ENCODE data around the gene GSK3A. TPM values are rescaled to one million over a fixed set of nuclear protein-coding genes. Genes with fewer than 3 reads are reported as not detected.

GSK3A gene
- total and polyA plus RNA-seq, 2 of the 4 experiments (the other 2 are of a cell fraction) = 8.1 to 43.3 TPM

- no peak for TF ChIP-seq ELK1 (IDR thresholded peaks at IDR 0.05; ENCODE audit: borderline replicate concordance, low read depth, low read length)
Measured at GRCh38 chr19:42252365-42253244, 10.2 kb upstream of the GSK3A start (continued).

Data from IMR-90 (cell line).